GM21515 (cell line): ENCODE measurements around the gene SNIP1.
"Not testable (repeated sequence)": the region's sequence is repeated elsewhere in the genome, so short reads cannot be mapped to it uniquely, and the experiment has no call there.

Experiments used
- ATAC-seq: cut with Tn5 transposase; IDR thresholded peaks from one replicate; pipeline ENCODE4 v1.9.1; 2021; ENCODE audit not compliant: unreplicated experiment

SNIP1 gene

GRCh38 chr1:37514350-37515184, 39.5 kb downstream of the SNIP1 start, which contains the start of gene MEAF6:
TSS of gene MEAF6 (minus strand) at chr1:37514766. CDS start at chr1:37514746, 20 bp downstream.
- peak; percentile 80 for ATAC-seq

GRCh38 chr1:37513795-37514349, 40.2 kb downstream of the SNIP1 start:
- ATAC-seq: peak; percentile 26

- ATAC-seq: no peak
These were observed 44.9 kb downstream of the SNIP1 start for GRCh38 chr1:37509181-37509580.

- no peak for ATAC-seq
These were observed 47.4 kb downstream of the SNIP1 start for GRCh38 chr1:37506740-37507139.

- not testable (repeated sequence) for ATAC-seq
These were observed 51.3 kb downstream of the SNIP1 start for GRCh38 chr1:37502791-37503190.

GRCh38 chr1:37502104-37502503, 52.0 kb downstream of the SNIP1 start:
- no peak for ATAC-seq

- no peak for ATAC-seq
These were observed 52.4 kb downstream of the SNIP1 start for GRCh38 chr1:37501661-37502060.

- no peak for ATAC-seq
These were observed 55.0 kb downstream of the SNIP1 start for GRCh38 chr1:37498872-37499617.

- ATAC-seq: no peak
These were observed 56.3 kb downstream of the SNIP1 start for GRCh38 chr1:37497832-37498231.

GRCh38 chr1:37495875-37496274, 58.2 kb downstream of the SNIP1 start:
- no peak for ATAC-seq

GRCh38 chr1:37493336-37494098, 60.6 kb downstream of the SNIP1 start:
- ATAC-seq: no peak

- no peak for ATAC-seq
These were observed 66.5 kb downstream of the SNIP1 start for GRCh38 chr1:37487619-37487984.

GRCh38 chr1:37486680-37487618, 67.1 kb downstream of the SNIP1 start:
- no peak for ATAC-seq

GRCh38 chr1:37485902-37486679, 68.0 kb downstream of the SNIP1 start:
- no peak for ATAC-seq
